ENCODE measurements around the gene LGALS13. TPM values are rescaled to one million over a fixed set of nuclear protein-coding genes. Genes with fewer than 3 reads are reported as not detected.
"Not testable (repeated sequence)": the region's sequence is repeated elsewhere in the genome, so short reads cannot be mapped to it uniquely, and the experiment has no call there.

LGALS13 gene
- total RNA-seq, 2 donors from 2014 or later, result not detected

- intact Hi-C loops (cut with DNase I), result no loop called here
- DNase-seq, result no peak
- no peak overlapping the region for H3K4me3 ChIP-seq
Observed at GRCh38 chr19:39613597-39613996, 11.3 kb downstream of the LGALS13 start.

GRCh38 chr19:39617745-39618144 is 15.4 kb downstream of the LGALS13 start:
- Histone ChIP-seq H3K36me3 (no peaks in the 10 kb centered on the region), H3K4me1 (no peaks in the 10 kb centered on the region), H3K27ac (no peak overlapping the region), H3K27me3 (no peaks in the 10 kb centered on the region), H3K9ac (ENCODE audit: low read depth in 2 of 2, low read length in 2 of 2) (no peak overlapping the region), H3K9me3 (no peaks in the 10 kb centered on the region), H3K4me3 (no peak overlapping the region)
- TF ChIP-seq CTCF (IDR thresholded peaks at IDR 0.05), result no peak
- DNase-seq, result no peak
- intact Hi-C loops (cut with DNase I), result no loop called here

More at GRCh38 chr19:39613597-39613996, 11.3 kb downstream of the LGALS13 start:
- no peaks in the 10 kb centered on the region for H3K4me1 ChIP-seq
- no peak overlapping the region for H3K9ac ChIP-seq (ENCODE audit: low read depth in 2 of 2, low read length in 2 of 2)
- H3K27ac ChIP-seq, result no peak overlapping the region
- no peaks in the 10 kb centered on the region for H3K27me3 ChIP-seq
- TF ChIP-seq CTCF (IDR thresholded peaks at IDR 0.05), result no peak
- no peaks in the 10 kb centered on the region for H3K36me3 ChIP-seq
- no peaks in the 10 kb centered on the region for H3K9me3 ChIP-seq

- intact Hi-C loops (cut with DNase I), result no loop called here
- no peak for DNase-seq
- Histone ChIP-seq H3K9ac (ENCODE audit: low read depth in 2 of 2, low read length in 2 of 2) (no peak overlapping the region), H3K27ac (no peak overlapping the region), H3K9me3 (no peaks in the 10 kb centered on the region), H3K4me3 (no peak overlapping the region), H3K36me3 (no peaks in the 10 kb centered on the region), H3K4me1 (no peaks in the 10 kb centered on the region), H3K27me3 (no peaks in the 10 kb centered on the region)
- TF ChIP-seq CTCF (IDR thresholded peaks at IDR 0.05), result no peak
Observed at GRCh38 chr19:39623946-39624345, 21.6 kb downstream of the LGALS13 start.

- H3K9ac ChIP-seq (ENCODE audit: low read depth in 2 of 2, low read length in 2 of 2); H3K27me3 ChIP-seq; H3K9me3 ChIP-seq; H3K27ac ChIP-seq; DNase-seq; intact Hi-C loops (cut with DNase I); H3K36me3 ChIP-seq; H3K4me3 ChIP-seq; H3K4me1 ChIP-seq: not testable (repeated sequence)
Observed at GRCh38 chr19:39627631-39628030, 25.3 kb downstream of the LGALS13 start.

- Histone ChIP-seq H3K4me3 (no peak overlapping the region), H3K36me3 (no peaks in the 10 kb centered on the region), H3K9ac (ENCODE audit: low read depth in 2 of 2, low read length in 2 of 2) (no peak overlapping the region), H3K27ac (no peak overlapping the region), H3K4me1 (no peaks in the 10 kb centered on the region), H3K9me3 (no peaks in the 10 kb centered on the region), H3K27me3 (peaks cover 3% of the 10 kb centered on the region)
- intact Hi-C loops (cut with DNase I), result no loop called here
- no peak for TF ChIP-seq CTCF (IDR thresholded peaks at IDR 0.05)
- DNase-seq, result no peak
Observed at GRCh38 chr19:39631178-39631577, 28.9 kb downstream of the LGALS13 start.

GRCh38 chr19:39631626-39632025 is 29.3 kb downstream of the LGALS13 start:
- Histone ChIP-seq H3K27me3 (peaks cover 3% of the 10 kb centered on the region), H3K36me3 (no peaks in the 10 kb centered on the region), H3K27ac (no peak overlapping the region), H3K4me3 (no peak overlapping the region), H3K9ac (ENCODE audit: low read depth in 2 of 2, low read length in 2 of 2) (no peak overlapping the region), H3K9me3 (no peaks in the 10 kb centered on the region), H3K4me1 (no peaks in the 10 kb centered on the region)
- no peak for TF ChIP-seq CTCF (IDR thresholded peaks at IDR 0.05)
- DNase-seq, result no peak
- intact Hi-C loops (cut with DNase I), result no loop called here
